Ovary (tissue), 3 donors: ENCODE results near the gene ZNF638.

Experiments used
- EP300 ChIP-seq: sonication (generic); formaldehyde crosslinking; IDR thresholded peaks from one replicate; pipeline ENCODE4 v1.6.1; 2017; ENCODE audit warnings: antibody characterized with exemption
- POLR2A ChIP-seq: fragments of 450-650 bp; IDR thresholded peaks from one replicate; pipeline ENCODE4 v1.6.1; 2017; ENCODE audit warnings: antibody characterized with exemption, mild to moderate bottlenecking, moderate library complexity
- TF ChIP-seq, protein P1 (sequence below), 3 donors: fragments of 450-650 bp in 2 of 3; fragments of 200-600 bp in 1 of 3; IDR thresholded peaks; one replicate each; pipeline versions ENCODE4 v1.5.1 to v1.8.0; 2016 to 2022; ENCODE audit warnings: antibody characterized with exemption in 3 of 3, mild to moderate bottlenecking in 1 of 3
- donor health status: DM: no; HTN: no; CAD: no.

DNA sequence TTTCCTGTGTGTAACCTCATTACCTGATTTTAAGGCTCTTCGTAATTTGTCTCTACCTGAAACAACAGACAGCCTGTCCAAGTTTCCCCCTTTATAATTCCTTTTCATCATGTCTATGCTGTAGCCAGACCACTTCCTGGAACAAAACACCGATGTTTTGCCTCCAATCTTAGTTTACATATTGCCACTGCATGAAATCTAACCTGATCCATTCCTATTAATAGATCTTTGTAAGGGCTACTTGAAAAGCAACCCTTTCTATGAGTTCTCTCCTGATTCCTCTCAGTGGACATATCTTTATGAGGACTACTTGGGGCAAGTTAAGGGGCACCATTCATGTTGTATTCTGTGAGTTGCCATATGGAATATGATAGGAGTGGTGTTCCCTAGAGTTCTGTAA lies 30.9 kb downstream of the ZNF638 start:
- TF ChIP-seq, protein P1, sequence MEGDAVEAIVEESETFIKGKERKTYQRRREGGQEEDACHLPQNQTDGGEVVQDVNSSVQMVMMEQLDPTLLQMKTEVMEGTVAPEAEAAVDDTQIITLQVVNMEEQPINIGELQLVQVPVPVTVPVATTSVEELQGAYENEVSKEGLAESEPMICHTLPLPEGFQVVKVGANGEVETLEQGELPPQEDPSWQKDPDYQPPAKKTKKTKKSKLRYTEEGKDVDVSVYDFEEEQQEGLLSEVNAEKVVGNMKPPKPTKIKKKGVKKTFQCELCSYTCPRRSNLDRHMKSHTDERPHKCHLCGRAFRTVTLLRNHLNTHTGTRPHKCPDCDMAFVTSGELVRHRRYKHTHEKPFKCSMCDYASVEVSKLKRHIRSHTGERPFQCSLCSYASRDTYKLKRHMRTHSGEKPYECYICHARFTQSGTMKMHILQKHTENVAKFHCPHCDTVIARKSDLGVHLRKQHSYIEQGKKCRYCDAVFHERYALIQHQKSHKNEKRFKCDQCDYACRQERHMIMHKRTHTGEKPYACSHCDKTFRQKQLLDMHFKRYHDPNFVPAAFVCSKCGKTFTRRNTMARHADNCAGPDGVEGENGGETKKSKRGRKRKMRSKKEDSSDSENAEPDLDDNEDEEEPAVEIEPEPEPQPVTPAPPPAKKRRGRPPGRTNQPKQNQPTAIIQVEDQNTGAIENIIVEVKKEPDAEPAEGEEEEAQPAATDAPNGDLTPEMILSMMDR (IDR thresholded peaks at IDR 0.05) = no peak
- TF ChIP-seq POLR2A (no peak), EP300 (no peak)
